Muscle layer of duodenum (tissue), 2 donors: ENCODE results near the gene GAS2L2.

Source experiments
- H3K27ac ChIP-seq: one replicate; pipeline ENCODE4 v1.7.0; 2013; ENCODE audit warnings: mild to moderate bottlenecking, low read length
- H3K27me3 ChIP-seq: one replicate; pipeline ENCODE4 v1.7.0; 2013; ENCODE audit warnings: low read depth, mild to moderate bottlenecking, control low read depth, low read length
- H3K36me3 ChIP-seq, 2 donors: one replicate each; pipeline ENCODE4 v1.7.0; 2013; ENCODE audit warnings: low read length in 2 of 2, control low read depth in 1 of 2, mild to moderate bottlenecking in 1 of 2; ENCODE audit not compliant: insufficient read depth in 2 of 2, control insufficient read depth in 1 of 2
- H3K4me1 ChIP-seq, 2 donors: one replicate each; pipeline ENCODE4 v1.7.0; 2013; ENCODE audit warnings: low read length in 2 of 2, mild to moderate bottlenecking in 2 of 2, control low read depth in 1 of 2, moderate library complexity in 1 of 2; ENCODE audit not compliant: insufficient read depth in 2 of 2, control insufficient read depth in 1 of 2
- H3K4me3 ChIP-seq, 2 donors: one replicate each; pipeline ENCODE4 v1.7.0; 2013; ENCODE audit warnings: low read length in 2 of 2, low read depth in 1 of 2, mild to moderate bottlenecking in 1 of 2
- H3K9me3 ChIP-seq, 2 donors: one replicate each; pipeline ENCODE4 v1.7.0; 2013; ENCODE audit warnings: low read length in 2 of 2, control low read depth in 1 of 2, mild to moderate bottlenecking in 1 of 2; ENCODE audit not compliant: control insufficient read depth in 1 of 2
- donor health status: healthy.

GAS2L2 gene

GRCh38 chr17:35732806-35733136 lies 20.3 kb downstream of the GAS2L2 start:
- Histone ChIP-seq H3K4me1 (peaks cover 0 to 11% of the 10 kb centered on the region in 2 donors), H3K4me3 (no peak overlapping the region)

GRCh38 chr17:35731917-35732805 lies 20.9 kb downstream of the GAS2L2 start:
- no peak overlapping the region for H3K27ac ChIP-seq
- H3K4me3 ChIP-seq, result peak overlapping the region in 1 of 2 donors; percentile 61

More at GRCh38 chr17:35732806-35733136, 20.3 kb downstream of the GAS2L2 start:
- Histone ChIP-seq H3K27me3 (no peaks in the 10 kb centered on the region), H3K9me3 (no peaks in the 10 kb centered on the region), H3K36me3 (no peaks in the 10 kb centered on the region), H3K27ac (no peak overlapping the region)

GRCh38 chr17:35731239-35731916 lies 21.7 kb downstream of the GAS2L2 start, which contains the start of gene RASL10B:
TSS of gene RASL10B (plus strand) at chr17:35731639. CDS start at chr17:35735185, 3,546 bp downstream.
- H3K9me3 ChIP-seq, result no peaks in the 10 kb centered on the region
- no peak within 1 kb of the TSS for H3K27ac ChIP-seq
- peaks cover 0 to 6% of the 10 kb centered on the region in 2 donors for H3K36me3 ChIP-seq
- peaks cover 0 to 18% of the 10 kb centered on the region in 2 donors for H3K4me1 ChIP-seq
- H3K27me3 ChIP-seq, result no peaks in the 10 kb centered on the region
- peak within 1 kb of the TSS; percentile 47 to 61 for H3K4me3 ChIP-seq

More at GRCh38 chr17:35731917-35732805, 20.9 kb downstream of the GAS2L2 start:
- Histone ChIP-seq H3K27me3 (no peaks in the 10 kb centered on the region), H3K9me3 (no peaks in the 10 kb centered on the region), H3K4me1 (peaks cover 0 to 11% of the 10 kb centered on the region in 2 donors), H3K36me3 (peaks cover 0 to under 1% of the 10 kb centered on the region in 2 donors)

GRCh38 chr17:35730400-35731005 lies 22.5 kb downstream of the GAS2L2 start:
- Histone ChIP-seq H3K27ac (no peak overlapping the region), H3K4me3 (peak overlapping the region in 1 of 2 donors; percentile 61), H3K36me3 (peaks cover 6 to 10% of the 10 kb centered on the region in 2 donors), H3K4me1 (peaks cover 0 to 25% of the 10 kb centered on the region in 2 donors), H3K27me3 (no peaks in the 10 kb centered on the region), H3K9me3 (no peaks in the 10 kb centered on the region)

- H3K36me3 ChIP-seq, result peaks cover 16 to 21% of the 10 kb centered on the region in 2 donors
- no peak overlapping the region for H3K27ac ChIP-seq
- no peaks in the 10 kb centered on the region for H3K9me3 ChIP-seq
- peaks cover 0 to 25% of the 10 kb centered on the region in 2 donors for H3K4me1 ChIP-seq
- H3K4me3 ChIP-seq, result no peak overlapping the region
- no peaks in the 10 kb centered on the region for H3K27me3 ChIP-seq
Measured at GRCh38 chr17:35729405-35729833, 23.6 kb downstream of the GAS2L2 start.

- Histone ChIP-seq H3K9me3 (no peaks in the 10 kb centered on the region), H3K27me3 (no peaks in the 10 kb centered on the region), H3K27ac (no peak overlapping the region), H3K4me1 (peaks cover 0 to 25% of the 10 kb centered on the region in 2 donors), H3K4me3 (no peak overlapping the region), H3K36me3 (peaks cover 24 to 29% of the 10 kb centered on the region in 2 donors)
Measured at GRCh38 chr17:35728551-35728950, 24.5 kb downstream of the GAS2L2 start.

- Histone ChIP-seq H3K36me3 (peaks cover 30 to 36% of the 10 kb centered on the region in 2 donors), H3K4me1 (peaks cover 0 to 25% of the 10 kb centered on the region in 2 donors), H3K27ac (no peak overlapping the region), H3K4me3 (no peak overlapping the region), H3K9me3 (no peaks in the 10 kb centered on the region), H3K27me3 (no peaks in the 10 kb centered on the region)
Measured at GRCh38 chr17:35727635-35728034, 25.4 kb downstream of the GAS2L2 start.

GRCh38 chr17:35726953-35727460 lies 26.0 kb downstream of the GAS2L2 start:
- Histone ChIP-seq H3K9me3 (no peaks in the 10 kb centered on the region), H3K27ac (peak overlapping the region; percentile 15), H3K27me3 (no peaks in the 10 kb centered on the region), H3K4me1 (peaks cover 0 to 25% of the 10 kb centered on the region in 2 donors), H3K4me3 (no peak overlapping the region), H3K36me3 (peaks cover 30 to 36% of the 10 kb centered on the region in 2 donors)

GRCh38 chr17:35726127-35726952 lies 26.7 kb downstream of the GAS2L2 start:
- Histone ChIP-seq H3K9me3 (no peaks in the 10 kb centered on the region), H3K27me3 (no peaks in the 10 kb centered on the region), H3K4me1 (peaks cover 0 to 24% of the 10 kb centered on the region in 2 donors), H3K36me3 (peaks cover 36 to 37% of the 10 kb centered on the region in 2 donors), H3K4me3 (no peak overlapping the region), H3K27ac (peak overlapping the region; percentile 15)

- Histone ChIP-seq H3K4me3 (no peak overlapping the region), H3K27me3 (no peaks in the 10 kb centered on the region), H3K27ac (no peak overlapping the region), H3K9me3 (no peaks in the 10 kb centered on the region), H3K36me3 (peaks cover 36 to 37% of the 10 kb centered on the region in 2 donors), H3K4me1 (peaks cover 0 to 18% of the 10 kb centered on the region in 2 donors)
Measured at GRCh38 chr17:35725802-35726126, 27.3 kb downstream of the GAS2L2 start.
